Colonic mucosa (tissue), 4 donors: Measurements from ENCODE around the gene SUSD2. TPM values are rescaled to one million over a fixed set of nuclear protein-coding genes. Genes with fewer than 3 reads are reported as not detected.

Experiments used
- DNase-seq: peaks from one replicate; pipeline ENCODE4 v3.0.0-alpha.2; 2020
- H3K27ac ChIP-seq: fragments of 200-600 bp; one replicate; pipeline ENCODE4 v1.8.0; 2021
- H3K27me3 ChIP-seq: fragments of 200-600 bp; one replicate; pipeline ENCODE4 v1.8.0; 2021
- H3K36me3 ChIP-seq: fragments of 200-600 bp; one replicate; pipeline ENCODE4 v1.8.0; 2021
- H3K4me1 ChIP-seq: fragments of 200-600 bp; one replicate; pipeline ENCODE4 v1.8.0; 2021; ENCODE audit warnings: mild to moderate bottlenecking
- H3K4me3 ChIP-seq: fragments of 200-600 bp; one replicate; pipeline ENCODE4 v1.8.0; 2021
- H3K9ac ChIP-seq, 2 donors: one replicate each; pipeline ENCODE4 v1.7.0; 2013; ENCODE audit warnings: control low read depth in 2 of 2, low read depth in 2 of 2, low read length in 2 of 2
- H3K9me3 ChIP-seq: fragments of 200-600 bp; one replicate; pipeline ENCODE4 v1.8.0; 2021
- intact Hi-C: fragments of 100-400 bp; cut with DNase I; formaldehyde crosslinking; loops from one replicate; pipeline ENCODE4 v1.14.1; 2022
- total RNA-seq, 2 donors: library from RNA; stranded (reverse); fragmentation: NEBNext Ultra II Directional in 1 of 2; extraction: Animal tissue kit (Norgen Biotek cat#: 25700) in 1 of 2; gene quantifications; one replicate each; pipeline ENCODE4 v1.2.1, GENCODE V29; 2021
- TF ChIP-seq, protein P1 (sequence below): fragments of 200-600 bp; IDR thresholded peaks from one replicate; pipeline ENCODE4 v1.8.0; 2022; ENCODE audit warnings: antibody characterized with exemption, mild to moderate bottlenecking
- donor health status: healthy.
- donor health status: DM: no; HTN: no; CAD: no.
- donor health status: DM: no; HTN: no; CAD: no.

SUSD2 gene
- total RNA-seq, 2 donors from 2014 or later, result 1.2 to 2.4 TPM

DNA sequence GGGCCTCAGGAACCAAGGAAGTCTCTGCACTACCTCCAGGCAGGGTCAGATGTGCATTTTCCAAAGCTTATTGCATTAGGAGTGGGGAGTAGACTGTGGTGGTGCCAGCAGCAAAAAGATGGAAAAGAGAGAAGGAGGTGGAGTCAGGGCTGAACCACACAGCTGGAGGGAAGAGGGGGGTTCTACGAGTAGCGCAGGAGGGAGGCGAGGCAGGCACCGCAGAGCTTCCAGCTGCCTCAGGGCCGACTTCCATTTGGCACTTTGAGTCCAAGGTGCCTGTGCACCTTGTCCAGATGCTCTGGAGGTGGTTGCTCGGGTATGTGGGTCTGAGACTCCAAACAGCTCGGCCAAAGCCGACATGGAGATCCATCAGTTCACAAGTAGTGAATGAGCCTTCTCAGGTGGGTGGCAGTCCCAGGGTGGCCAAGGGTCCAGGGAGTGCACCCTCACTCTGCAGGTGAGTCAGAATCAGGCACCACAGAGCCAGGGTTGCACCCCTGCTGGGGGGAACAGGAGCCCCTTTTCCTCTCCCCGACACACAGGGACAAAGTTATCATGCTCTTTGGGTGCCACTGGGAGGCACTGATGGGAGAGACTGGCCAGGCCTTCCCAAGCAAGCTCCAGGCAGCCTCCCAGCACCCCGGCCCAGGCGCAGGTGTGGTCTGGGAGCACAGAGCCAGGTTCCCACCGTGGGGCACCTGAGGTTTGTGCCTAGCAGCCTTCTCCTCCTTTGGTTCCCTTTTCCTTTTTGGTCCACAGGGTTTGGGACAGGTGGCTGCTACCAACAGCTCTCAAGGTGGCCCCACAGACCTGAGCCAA is 33.4 kb downstream of the SUSD2 start:
- intact Hi-C loops, result no loop called here
- no peak for DNase-seq

DNA sequence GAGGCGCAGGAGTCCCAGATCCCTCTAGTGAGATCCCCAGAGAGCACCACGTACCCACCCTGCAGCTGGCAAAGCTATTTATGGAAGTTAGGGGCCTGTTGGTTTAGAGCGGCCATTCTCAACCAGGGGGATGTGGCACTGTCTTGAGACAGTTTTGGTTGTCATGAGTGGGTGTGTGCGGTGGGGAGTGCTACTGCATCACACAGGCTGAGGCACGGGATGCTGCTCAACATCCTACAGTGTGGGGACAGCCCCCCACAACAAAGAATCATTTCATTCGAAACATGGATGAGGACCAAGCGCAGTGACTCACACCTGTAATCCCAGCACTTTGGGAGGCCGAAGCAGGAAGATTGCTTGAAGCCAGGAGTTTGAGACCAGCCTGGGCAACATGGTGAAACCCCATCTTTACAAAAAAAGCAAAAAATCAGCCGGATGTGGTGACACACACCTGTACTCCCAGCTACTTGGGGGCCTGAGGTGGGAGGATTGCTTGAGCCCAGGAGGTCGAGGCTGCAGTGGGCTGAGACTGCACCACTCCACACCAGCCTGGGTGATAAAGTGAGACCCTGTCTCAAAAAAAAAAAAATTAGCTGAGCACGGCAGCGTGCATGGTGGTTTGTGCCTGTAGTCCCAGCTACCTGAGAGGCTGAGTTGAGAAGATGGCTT is 35.4 kb downstream of the SUSD2 start:
- TF ChIP-seq, protein P1, sequence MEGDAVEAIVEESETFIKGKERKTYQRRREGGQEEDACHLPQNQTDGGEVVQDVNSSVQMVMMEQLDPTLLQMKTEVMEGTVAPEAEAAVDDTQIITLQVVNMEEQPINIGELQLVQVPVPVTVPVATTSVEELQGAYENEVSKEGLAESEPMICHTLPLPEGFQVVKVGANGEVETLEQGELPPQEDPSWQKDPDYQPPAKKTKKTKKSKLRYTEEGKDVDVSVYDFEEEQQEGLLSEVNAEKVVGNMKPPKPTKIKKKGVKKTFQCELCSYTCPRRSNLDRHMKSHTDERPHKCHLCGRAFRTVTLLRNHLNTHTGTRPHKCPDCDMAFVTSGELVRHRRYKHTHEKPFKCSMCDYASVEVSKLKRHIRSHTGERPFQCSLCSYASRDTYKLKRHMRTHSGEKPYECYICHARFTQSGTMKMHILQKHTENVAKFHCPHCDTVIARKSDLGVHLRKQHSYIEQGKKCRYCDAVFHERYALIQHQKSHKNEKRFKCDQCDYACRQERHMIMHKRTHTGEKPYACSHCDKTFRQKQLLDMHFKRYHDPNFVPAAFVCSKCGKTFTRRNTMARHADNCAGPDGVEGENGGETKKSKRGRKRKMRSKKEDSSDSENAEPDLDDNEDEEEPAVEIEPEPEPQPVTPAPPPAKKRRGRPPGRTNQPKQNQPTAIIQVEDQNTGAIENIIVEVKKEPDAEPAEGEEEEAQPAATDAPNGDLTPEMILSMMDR, result no peak
- no peak overlapping the region for H3K27ac ChIP-seq

More for the DNA sequence above, 33.4 kb downstream of the SUSD2 start:
- H3K9me3 ChIP-seq, result no peaks in the 10 kb centered on the region
- H3K27me3 ChIP-seq, result no peaks in the 10 kb centered on the region
- no peak overlapping the region for H3K27ac ChIP-seq
- H3K4me1 ChIP-seq, result no peaks in the 10 kb centered on the region
- TF ChIP-seq, protein P1, result no peak
- no peak overlapping the region for H3K4me3 ChIP-seq
- no peak overlapping the region for H3K9ac ChIP-seq
- no peaks in the 10 kb centered on the region for H3K36me3 ChIP-seq

GRCh38 chr22:24217384-24217783 is 36.1 kb downstream of the SUSD2 start:
- no peak overlapping the region for H3K27ac ChIP-seq
- no peaks in the 10 kb centered on the region for H3K9me3 ChIP-seq
- TF ChIP-seq, protein P1, result no peak
- intact Hi-C loops, result no loop called here
- no peaks in the 10 kb centered on the region for H3K36me3 ChIP-seq
- no peaks in the 10 kb centered on the region for H3K4me1 ChIP-seq
- H3K4me3 ChIP-seq, result no peak overlapping the region
- H3K27me3 ChIP-seq, result no peaks in the 10 kb centered on the region
- no peak for DNase-seq
- H3K9ac ChIP-seq, result no peak overlapping the region

More for the DNA sequence above, 35.4 kb downstream of the SUSD2 start:
- H3K4me1 ChIP-seq, result no peaks in the 10 kb centered on the region
- H3K9me3 ChIP-seq, result no peaks in the 10 kb centered on the region
- H3K27me3 ChIP-seq, result no peaks in the 10 kb centered on the region
- no peak overlapping the region for H3K4me3 ChIP-seq
- H3K36me3 ChIP-seq, result no peaks in the 10 kb centered on the region
- no peak overlapping the region for H3K9ac ChIP-seq
- no peak for DNase-seq
- intact Hi-C loops, result no loop called here

GRCh38 chr22:24219750-24220149 is 38.5 kb downstream of the SUSD2 start:
- Histone ChIP-seq H3K27me3 (no peaks in the 10 kb centered on the region), H3K27ac (no peak overlapping the region), H3K4me1 (no peaks in the 10 kb centered on the region), H3K4me3 (no peak overlapping the region), H3K36me3 (no peaks in the 10 kb centered on the region), H3K9ac (no peak overlapping the region), H3K9me3 (no peaks in the 10 kb centered on the region)
- intact Hi-C loops, result no loop called here
- DNase-seq, result no peak
- TF ChIP-seq, protein P1, result no peak

GRCh38 chr22:24224468-24224867 is 43.2 kb downstream of the SUSD2 start:
- intact Hi-C loops, result no loop called here
- no peaks in the 10 kb centered on the region for H3K9me3 ChIP-seq
- no peaks in the 10 kb centered on the region for H3K27me3 ChIP-seq
- no peaks in the 10 kb centered on the region for H3K36me3 ChIP-seq
- no peaks in the 10 kb centered on the region for H3K4me1 ChIP-seq
- no peak overlapping the region for H3K9ac ChIP-seq
- TF ChIP-seq, protein P1, result no peak
- no peak overlapping the region for H3K27ac ChIP-seq
- no peak overlapping the region for H3K4me3 ChIP-seq
- DNase-seq, result no peak
